ENCODE measurements around the gene PCMT1. TPM values are rescaled to one million over a fixed set of nuclear protein-coding genes. Genes with fewer than 3 reads are reported as not detected.

The PCMT1 gene
- 143 TPM in 2 replicates for total RNA-seq (2011; cell fraction: chromatin; rRNA removed; ENCODE audit: low replicate concordance)
- total RNA-seq (2011; cell fraction: nucleolus; rRNA removed), result 190 and 200 TPM in 2 replicates
- total RNA-seq (2011; cell fraction: nucleoplasm; rRNA removed), result 178 and 226 TPM in 2 replicates
- total RNA-seq (2014; rRNA removed), result 302 and 327 TPM in 2 replicates
- 235 and 246 TPM in 2 replicates for total RNA-seq (2014; rRNA removed; fragmentation: Illumina TruSeq; extraction: Trizol)
- 215 and 217 TPM in 2 replicates for total RNA-seq (2015; rRNA removed; fragmentation: Illumina TruSeq; extraction: Trizol)
- total RNA-seq (2021), result 231 and 238 TPM in 2 replicates
- polyA plus RNA-seq (2011; rRNA removed), result 307 and 425 TPM in 2 replicates
- polyA plus RNA-seq (2011; cell fraction: cytosol; rRNA removed), result 302 and 333 TPM in 2 replicates
- 61.1 and 83.0 TPM in 2 replicates for polyA plus RNA-seq (2011; cell fraction: nucleus; rRNA removed)
- 178 and 267 TPM in 2 replicates for polyA plus RNA-seq (2012)
- 303 and 361 TPM in 2 replicates for polyA plus RNA-seq (2014; fragmentation: Illumina TruSeq; extraction: Trizol)
- 100 to 1,000 TPM; 536 to 541 TPM for polyA plus RNA-seq (2014; fragmentation: Nextera tagmentation; extraction: Ambion mirVana)
- polyA plus RNA-seq (2014; rRNA removed), result 411 and 464 TPM in 2 replicates
- polyA minus RNA-seq (2011; rRNA and poly(A)+ RNA removed), result 317 and 349 TPM in 2 replicates
- polyA minus RNA-seq (2011; cell fraction: cytosol; rRNA and poly(A)+ RNA removed), result 86.4 and 132 TPM in 2 replicates
- 29.5 and 35.4 TPM in 2 replicates for polyA minus RNA-seq (2011; cell fraction: nucleus; rRNA and poly(A)+ RNA removed)
- Bru-seq, nascent RNA, result percentile 90 among the genes with signal in this experiment
- BruChase-seq, experiment 1, labeled RNA remaining after a 2-hour chase, result percentile 95 among the genes with signal in this experiment
- percentile 94 among the genes with signal in this experiment for BruChase-seq, experiment 2, labeled RNA remaining after a 6-hour chase
- long read RNA-seq, experiment 1, transcript PCMT1-205 (8 exons, 1,984 nt), result minor isoform, 272 of 1,073 reads
- long read RNA-seq, experiment 1, transcript PCMT1-203 (8 exons, 1,938 nt), result minor isoform, 239 of 1,073 reads
- long read RNA-seq, experiment 1, transcript PCMT1-201 (7 exons, 1,293 nt), result major isoform, 389 of 1,073 reads
- long read RNA-seq, experiment 1, partial matches to known transcripts, result 138 of 1,073 reads
- long read RNA-seq, experiment 1, other reads (novel, unspliced or antisense), result 35 of 1,073 reads
- long read RNA-seq, experiment 2, transcript PCMT1-205 (8 exons, 1,984 nt), result minor isoform, 43 of 367 reads
- long read RNA-seq, experiment 2, transcript PCMT1-203 (8 exons, 1,938 nt), result minor isoform, 56 of 367 reads
- long read RNA-seq, experiment 2, transcript PCMT1-201 (7 exons, 1,293 nt), result major isoform, 147 of 367 reads
- long read RNA-seq, experiment 2, partial matches to known transcripts, result 44 of 367 reads
- long read RNA-seq, experiment 2, other reads (novel, unspliced or antisense), result 77 of 367 reads
- long read RNA-seq, experiment 3, transcript PCMT1-201 (7 exons, 1,293 nt), result major isoform, 138 of 328 reads
- long read RNA-seq, experiment 3, transcript PCMT1-203 (8 exons, 1,938 nt), result minor isoform, 77 of 328 reads
- long read RNA-seq, experiment 3, transcript PCMT1-205 (8 exons, 1,984 nt), result minor isoform, 84 of 328 reads
- long read RNA-seq, experiment 3, partial matches to known transcripts, result 9 of 328 reads
- long read RNA-seq, experiment 3, other reads (novel, unspliced or antisense), result 20 of 328 reads

DNA sequence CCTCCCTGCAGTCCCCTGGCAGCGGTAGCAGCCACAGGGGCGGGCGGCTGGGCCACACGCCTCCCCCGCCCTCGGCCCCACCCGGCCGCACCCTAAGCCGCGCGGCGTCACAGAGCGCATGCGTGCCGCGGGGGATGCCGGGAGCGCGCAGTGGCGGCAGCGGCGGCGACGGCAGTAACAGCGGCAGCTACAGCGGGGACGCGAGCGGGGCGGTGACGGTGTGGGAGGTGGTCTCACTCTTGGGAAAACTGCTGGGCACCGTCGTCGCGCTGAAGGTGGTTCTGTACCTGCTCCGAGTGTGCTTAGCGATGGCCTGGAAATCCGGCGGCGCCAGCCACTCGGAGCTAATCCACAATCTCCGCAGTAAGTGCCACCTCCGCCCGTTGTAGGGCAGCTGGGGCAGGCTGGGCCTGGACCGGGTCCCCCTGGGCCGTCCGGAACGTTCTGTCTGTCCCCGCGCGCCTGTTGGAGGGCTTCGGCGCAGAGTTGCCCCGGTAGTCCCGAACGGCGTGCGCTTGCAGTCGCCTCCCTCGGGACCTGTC is at the start of gene PCMT1:
Gene PCMT1, plus strand, starts transcription at position 148 of the 542 bp plus-strand sequence. Its CDS starts 161 bp downstream, at position 309.
- CTCF ChIA-PET (ENCODE audit: low intra/inter-chr PET ratio), result interaction anchor here (1.1 kb wide), 1 partner anchor 26 kb away, joined by 4 read pairs; no protein-coding TSS in a partner anchor
- POLR2A ChIA-PET, result interaction anchor here (0.6 to 2.8 kb wide), 18 partner anchors 9 to 244 kb away, joined by 3 to 13 read pairs (median 3); partner anchors contain the start of genes LATS1 and PPIL4
- peak within 1 kb of the TSS; percentile 96 for H3K27ac ChIP-seq (ENCODE audit: extremely low read depth, low read depth, low read length)
- peak within 1 kb of the TSS; percentile 96 to 99 for H3K9ac ChIP-seq (ENCODE audit: insufficient read depth in 1 of 2, low read depth in 2 of 2, low read length in 2 of 2)
- H3K79me2 ChIP-seq (ENCODE audit: control insufficient read depth, insufficient read depth, low read length), result peaks cover 74% of the 10 kb centered on the region
- H3K36me3 ChIP-seq (ENCODE audit: control insufficient read depth, insufficient read depth, low read length), result peaks cover 31% of the 10 kb centered on the region; the same call in 2 of the 3 replicates
- H3K4me3 ChIP-seq, result peak within 1 kb of the TSS; percentile 97
- H2AFZ ChIP-seq (ENCODE audit: low read depth, low read length), result peak within 1 kb of the TSS; percentile 93
- 0% methylated on average over 48 of the region's 60 CpGs for WGBS (ENCODE audit: insufficient coverage, low coverage, missing lambda C conversion rate)
- TSS peak; percentile 59 for BruUV-seq (replicated peaks)
- intact Hi-C loops (cut with micrococcal nuclease), result loop anchor here (5.0 kb wide), 1 partner anchor 32 kb away; the partner anchor contains the start of gene LATS1
- 0 out of 2 replicates have a peak, but pooled peaks cover 2% of the 10 kb centered on the region for H3K9me3 ChIP-seq (replicated peaks; ENCODE audit: control insufficient read depth, insufficient read depth, low read depth, low read length)
- FAIRE-seq (no peak), DNase-seq (ENCODE audit: extremely low read depth in 1 of 4, low spot score in 3 of 4) (peak; percentile 96 to 97 (median 96)), ATAC-seq (peak; percentile 88)
- no peaks in the 10 kb centered on the region for H3K27me3 ChIP-seq (ENCODE audit: control insufficient read depth in 2 of 2, insufficient read depth in 2 of 2, low read length in 2 of 2)
- H3K4me1 ChIP-seq (replicated peaks in 1 of 2; ENCODE audit: control insufficient read depth in 2 of 2, insufficient read depth in 2 of 2, low read length in 2 of 2), result peaks cover 30% of the 10 kb centered on the region in 2 experiments
- H3K4me2 ChIP-seq (ENCODE audit: insufficient read depth, low read length), result peak within 1 kb of the TSS; percentile 94
- H4K20me1 ChIP-seq (replicated peaks; ENCODE audit: control insufficient read depth, insufficient read depth, low read length), result peaks cover 9% of the 10 kb centered on the region; the same call in 1 of the 2 replicates
- in situ Hi-C loops (cut with MboI), result no loop called here
- H3K9me1 ChIP-seq (ENCODE audit: control insufficient read depth, insufficient read depth, low read length), result no peaks in the 10 kb centered on the region
- TF ChIP-seq, protein P1, sequence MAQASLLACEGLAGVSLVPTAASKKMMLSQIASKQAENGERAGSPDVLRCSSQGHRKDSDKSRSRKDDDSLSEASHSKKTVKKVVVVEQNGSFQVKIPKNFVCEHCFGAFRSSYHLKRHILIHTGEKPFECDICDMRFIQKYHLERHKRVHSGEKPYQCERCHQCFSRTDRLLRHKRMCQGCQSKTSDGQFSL (CRISPR knock-in tag; IDR thresholded peaks at IDR 0.05), result peak; percentile 62; the same call in 1 of the 2 replicates
- TF ChIP-seq, protein P1 (tag; IDR thresholded peaks at IDR 0.05), result no peak
- TF ChIP-seq TCF7 (IDR thresholded peaks at IDR 0.05; ENCODE audit: borderline replicate concordance) (no peak), RNF2 (IDR thresholded peaks at IDR 0.05) (no peak), MTA3 (IDR thresholded peaks at IDR 0.05; ENCODE audit: borderline replicate concordance) (peak; percentile 76; the same call in 1 of the 2 replicates), EP400 (IDR thresholded peaks at IDR 0.05) (peak; percentile 82; the same call in 1 of the 2 replicates), FOXJ2 (tag; IDR thresholded peaks at IDR 0.05) (no peak; the same call in 1 of the 2 replicates), FOXK1 (CRISPR knock-in tag; IDR thresholded peaks at IDR 0.05; ENCODE audit: borderline replicate concordance) (no peak)
- TF ChIP-seq, protein P2, sequence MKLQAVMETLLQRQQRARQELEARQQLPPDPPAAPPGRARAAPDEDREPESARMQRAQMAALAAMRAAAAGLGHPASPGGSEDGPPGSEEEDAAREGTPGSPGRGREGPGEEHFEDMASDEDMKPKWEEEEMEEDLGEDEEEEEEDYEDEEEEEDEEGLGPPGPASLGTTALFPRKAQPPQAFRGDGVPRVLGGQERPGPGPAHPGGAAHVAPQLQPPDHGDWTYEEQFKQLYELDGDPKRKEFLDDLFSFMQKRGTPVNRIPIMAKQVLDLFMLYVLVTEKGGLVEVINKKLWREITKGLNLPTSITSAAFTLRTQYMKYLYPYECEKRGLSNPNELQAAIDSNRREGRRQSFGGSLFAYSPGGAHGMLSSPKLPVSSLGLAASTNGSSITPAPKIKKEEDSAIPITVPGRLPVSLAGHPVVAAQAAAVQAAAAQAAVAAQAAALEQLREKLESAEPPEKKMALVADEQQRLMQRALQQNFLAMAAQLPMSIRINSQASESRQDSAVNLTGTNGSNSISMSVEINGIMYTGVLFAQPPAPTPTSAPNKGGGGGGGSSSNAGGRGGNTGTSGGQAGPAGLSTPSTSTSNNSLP (IDR thresholded peaks at IDR 0.05; ENCODE audit: borderline replicate concordance, low read depth, low read length), result no peak
- TF ChIP-seq, protein P3, sequence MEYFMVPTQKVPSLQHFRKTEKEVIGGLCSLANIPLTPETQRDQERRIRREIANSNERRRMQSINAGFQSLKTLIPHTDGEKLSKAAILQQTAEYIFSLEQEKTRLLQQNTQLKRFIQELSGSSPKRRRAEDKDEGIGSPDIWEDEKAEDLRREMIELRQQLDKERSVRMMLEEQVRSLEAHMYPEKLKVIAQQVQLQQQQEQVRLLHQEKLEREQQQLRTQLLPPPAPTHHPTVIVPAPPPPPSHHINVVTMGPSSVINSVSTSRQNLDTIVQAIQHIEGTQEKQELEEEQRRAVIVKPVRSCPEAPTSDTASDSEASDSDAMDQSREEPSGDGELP (CRISPR knock-in tag; IDR thresholded peaks at IDR 0.05; ENCODE audit: borderline replicate concordance), result no peak; the same call in 1 of the 2 replicates
